ENCODE results near the gene UBA1. TPM values are rescaled to one million over a fixed set of nuclear protein-coding genes. Genes with fewer than 3 reads are reported as not detected.

Gene UBA1
- total and polyA plus RNA-seq, 2 donors = 80.4 to 99.8 TPM

DNA sequence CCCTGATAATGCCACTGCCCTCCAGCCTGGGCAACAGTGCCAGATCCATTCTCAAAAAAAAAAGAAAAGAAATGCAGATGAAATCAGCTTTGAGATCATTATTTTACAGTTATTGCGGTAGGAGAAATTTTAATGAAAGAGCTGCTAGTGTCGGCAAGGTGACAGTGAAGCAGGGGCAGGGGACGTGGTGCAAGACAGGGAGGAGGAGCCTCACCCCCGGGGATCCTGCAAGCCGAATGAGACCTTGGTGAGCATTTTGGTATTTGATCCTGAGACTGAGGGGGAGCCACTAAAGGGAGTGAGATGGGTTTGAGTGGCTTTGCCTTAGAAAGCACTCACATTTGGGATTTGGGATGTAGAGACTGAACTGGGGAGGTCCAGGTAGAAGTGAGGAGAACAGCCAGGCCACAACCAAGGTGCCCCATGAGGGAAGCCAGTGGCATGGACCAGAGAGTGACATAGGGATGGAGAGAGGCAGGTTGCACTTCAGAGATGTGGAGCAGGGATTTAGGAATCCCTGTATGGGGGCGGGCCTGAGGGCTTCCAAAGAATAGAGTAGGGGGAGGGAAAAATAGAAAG, 25.0 kb upstream of the UBA1 start:
- WGBS = 96% methylated on average over 6 of the region's 6 CpGs
- Histone ChIP-seq H3K4me3 (ENCODE audit: low read length in 2 of 2) (no peak overlapping the region), H3K27ac (ENCODE audit: low read depth in 1 of 2, low read length in 1 of 2) (no peak overlapping the region), H3K27me3 (ENCODE audit: control insufficient read depth in 2 of 2, insufficient read depth in 1 of 2, low read length in 1 of 2) (no peaks in the 10 kb centered on the region), H3K9me3 (ENCODE audit: control insufficient read depth in 2 of 2, insufficient read depth in 1 of 2, low read length in 1 of 2) (no peaks in the 10 kb centered on the region), H3K36me3 (ENCODE audit: control insufficient read depth in 2 of 2, insufficient read depth in 2 of 2, low read length in 1 of 2) (peaks cover 43 to 51% of the 10 kb centered on the region in 2 donors), H3K4me1 (ENCODE audit: control insufficient read depth in 2 of 2, insufficient read depth in 2 of 2, low read length in 2 of 2) (no peaks in the 10 kb centered on the region)
- DNase-seq (ENCODE audit: low read depth in 6 of 9, low spot score in 9 of 9) = no peak

DNA sequence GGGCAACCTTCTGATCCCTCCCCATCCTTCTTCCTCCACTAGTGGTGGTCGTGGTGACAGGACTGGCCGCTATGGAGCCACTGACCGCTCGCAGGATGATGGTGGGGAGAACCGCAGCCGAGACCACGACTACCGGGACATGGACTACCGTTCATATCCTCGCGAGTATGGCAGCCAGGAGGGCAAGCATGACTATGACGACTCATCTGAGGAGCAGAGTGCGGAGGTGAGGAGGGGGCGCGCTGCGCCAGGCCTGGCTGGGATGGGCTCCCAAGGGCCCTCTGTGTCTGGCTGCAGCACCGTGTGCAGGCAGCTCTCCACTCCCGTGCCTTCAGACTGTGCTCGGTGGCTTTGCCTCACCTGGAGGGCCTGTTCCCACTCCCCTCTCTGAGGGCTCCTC, 24.4 kb upstream of the UBA1 start:
- DNase-seq (ENCODE audit: low read depth in 6 of 9, low spot score in 9 of 9) = no peak
- WGBS = over 99% methylated on average over 19 of the region's 19 CpGs
- no peak overlapping the region for H3K27ac ChIP-seq (ENCODE audit: low read depth in 1 of 2, low read length in 1 of 2)

GRCh38 chrX:47169726-47170515, 23.7 kb upstream of the UBA1 start:
- Histone ChIP-seq H3K4me3 (ENCODE audit: low read length in 2 of 2) (no peak overlapping the region), H3K27ac (ENCODE audit: low read depth in 1 of 2, low read length in 1 of 2) (no peak overlapping the region), H3K36me3 (ENCODE audit: control insufficient read depth in 2 of 2, insufficient read depth in 2 of 2, low read length in 1 of 2) (peaks cover 47 to 53% of the 10 kb centered on the region in 2 donors), H3K27me3 (ENCODE audit: control insufficient read depth in 2 of 2, insufficient read depth in 1 of 2, low read length in 1 of 2) (no peaks in the 10 kb centered on the region), H3K9me3 (ENCODE audit: control insufficient read depth in 2 of 2, insufficient read depth in 1 of 2, low read length in 1 of 2) (no peaks in the 10 kb centered on the region), H3K4me1 (ENCODE audit: control insufficient read depth in 2 of 2, insufficient read depth in 2 of 2, low read length in 2 of 2) (no peaks in the 10 kb centered on the region)
- 95% methylated on average over 13 of the region's 13 CpGs for WGBS
- DNase-seq (ENCODE audit: low read depth in 6 of 9, low spot score in 9 of 9) = no peak

More for the DNA sequence above, 24.4 kb upstream of the UBA1 start:
- Histone ChIP-seq H3K4me1 (ENCODE audit: control insufficient read depth in 2 of 2, insufficient read depth in 2 of 2, low read length in 2 of 2) (no peaks in the 10 kb centered on the region), H3K36me3 (ENCODE audit: control insufficient read depth in 2 of 2, insufficient read depth in 2 of 2, low read length in 1 of 2) (peaks cover 43 to 53% of the 10 kb centered on the region in 2 donors), H3K9me3 (ENCODE audit: control insufficient read depth in 2 of 2, insufficient read depth in 1 of 2, low read length in 1 of 2) (no peaks in the 10 kb centered on the region), H3K27me3 (ENCODE audit: control insufficient read depth in 2 of 2, insufficient read depth in 1 of 2, low read length in 1 of 2) (no peaks in the 10 kb centered on the region), H3K4me3 (ENCODE audit: low read length in 2 of 2) (no peak overlapping the region)

- H3K27ac ChIP-seq (ENCODE audit: low read depth in 1 of 2, low read length in 1 of 2) = no peak overlapping the region
- H3K9me3 ChIP-seq (ENCODE audit: control insufficient read depth in 2 of 2, insufficient read depth in 1 of 2, low read length in 1 of 2) = no peaks in the 10 kb centered on the region
- H3K36me3 ChIP-seq (ENCODE audit: control insufficient read depth in 2 of 2, insufficient read depth in 2 of 2, low read length in 1 of 2) = peaks cover 52 to 56% of the 10 kb centered on the region in 2 donors
- no peak for DNase-seq (ENCODE audit: low read depth in 6 of 9, low spot score in 9 of 9)
- H3K4me3 ChIP-seq (ENCODE audit: low read length in 2 of 2) = no peak overlapping the region
- 98% methylated on average over 34 of the region's 34 CpGs for WGBS
- no peaks in the 10 kb centered on the region for H3K27me3 ChIP-seq (ENCODE audit: control insufficient read depth in 2 of 2, insufficient read depth in 1 of 2, low read length in 1 of 2)
- H3K4me1 ChIP-seq (ENCODE audit: control insufficient read depth in 2 of 2, insufficient read depth in 2 of 2, low read length in 2 of 2) = no peaks in the 10 kb centered on the region
Measured at GRCh38 chrX:47170861-47171692, 22.6 kb upstream of the UBA1 start.

DNA sequence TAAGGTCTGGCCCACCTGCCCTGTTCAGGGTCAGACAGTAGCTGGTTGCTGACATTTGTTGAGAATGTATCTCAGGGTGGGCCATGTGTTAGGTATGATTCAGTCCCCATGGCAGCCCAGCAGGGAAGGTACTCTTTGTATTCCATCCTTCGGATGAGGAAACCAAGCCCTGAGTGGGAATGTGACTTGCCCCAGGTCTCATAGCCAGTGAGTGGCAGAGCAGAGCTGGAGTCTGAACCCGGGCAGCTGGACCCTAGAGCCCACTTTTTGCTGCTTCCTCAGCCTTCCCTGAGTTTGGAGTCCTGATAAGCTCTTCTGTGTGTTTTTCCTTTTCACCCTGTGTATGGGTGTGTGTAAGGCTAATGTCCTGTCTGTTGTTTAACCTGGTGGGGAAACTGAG, 21.6 kb upstream of the UBA1 start:
- H3K36me3 ChIP-seq (ENCODE audit: control insufficient read depth in 2 of 2, insufficient read depth in 2 of 2, low read length in 1 of 2) = peaks cover 59 to 64% of the 10 kb centered on the region in 2 donors
- DNase-seq (ENCODE audit: low read depth in 6 of 9, low spot score in 9 of 9) = no peak
- H3K4me3 ChIP-seq (ENCODE audit: low read length in 2 of 2) = no peak overlapping the region
- H3K27ac ChIP-seq (ENCODE audit: low read depth in 1 of 2, low read length in 1 of 2) = peak overlapping the region in 1 of 2 donors; percentile 31
- WGBS = 100% methylated on average over 2 of the region's 2 CpGs
- H3K27me3 ChIP-seq (ENCODE audit: control insufficient read depth in 2 of 2, insufficient read depth in 1 of 2, low read length in 1 of 2) = no peaks in the 10 kb centered on the region
- H3K4me1 ChIP-seq (ENCODE audit: control insufficient read depth in 2 of 2, insufficient read depth in 2 of 2, low read length in 2 of 2) = no peaks in the 10 kb centered on the region
- H3K9me3 ChIP-seq (ENCODE audit: control insufficient read depth in 2 of 2, insufficient read depth in 1 of 2, low read length in 1 of 2) = no peaks in the 10 kb centered on the region

DNA sequence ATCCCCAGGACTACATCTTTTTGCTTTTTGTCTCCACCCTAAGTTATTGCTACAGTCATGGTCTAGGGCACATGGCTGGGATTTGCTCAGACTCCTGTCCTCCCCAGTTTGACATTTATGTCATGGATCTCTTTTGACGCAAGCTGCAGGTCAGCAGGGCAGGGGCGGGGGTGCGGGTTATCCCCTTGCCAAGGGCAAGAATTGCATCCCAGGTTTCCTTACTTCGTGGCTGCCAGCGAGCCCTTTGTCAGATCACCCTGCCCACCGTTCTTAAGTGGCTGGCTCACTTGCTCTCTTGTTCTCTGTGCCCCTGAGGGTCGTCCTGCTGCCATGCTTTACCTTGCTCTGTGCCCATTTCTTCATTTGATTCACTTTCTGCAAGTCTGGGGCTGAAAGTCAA, 21.1 kb upstream of the UBA1 start:
- H3K36me3 ChIP-seq (ENCODE audit: control insufficient read depth in 2 of 2, insufficient read depth in 2 of 2, low read length in 1 of 2) = peaks cover 64 to 67% of the 10 kb centered on the region in 2 donors
- no peak overlapping the region for H3K27ac ChIP-seq (ENCODE audit: low read depth in 1 of 2, low read length in 1 of 2)
- WGBS = 99% methylated on average over 7 of the region's 7 CpGs
- no peaks in the 10 kb centered on the region for H3K4me1 ChIP-seq (ENCODE audit: control insufficient read depth in 2 of 2, insufficient read depth in 2 of 2, low read length in 2 of 2)
- H3K27me3 ChIP-seq (ENCODE audit: control insufficient read depth in 2 of 2, insufficient read depth in 1 of 2, low read length in 1 of 2) = no peaks in the 10 kb centered on the region
- H3K4me3 ChIP-seq (ENCODE audit: low read length in 2 of 2) = no peak overlapping the region
- no peaks in the 10 kb centered on the region for H3K9me3 ChIP-seq (ENCODE audit: control insufficient read depth in 2 of 2, insufficient read depth in 1 of 2, low read length in 1 of 2)
- DNase-seq (ENCODE audit: low read depth in 6 of 9, low spot score in 9 of 9) = no peak

DNA sequence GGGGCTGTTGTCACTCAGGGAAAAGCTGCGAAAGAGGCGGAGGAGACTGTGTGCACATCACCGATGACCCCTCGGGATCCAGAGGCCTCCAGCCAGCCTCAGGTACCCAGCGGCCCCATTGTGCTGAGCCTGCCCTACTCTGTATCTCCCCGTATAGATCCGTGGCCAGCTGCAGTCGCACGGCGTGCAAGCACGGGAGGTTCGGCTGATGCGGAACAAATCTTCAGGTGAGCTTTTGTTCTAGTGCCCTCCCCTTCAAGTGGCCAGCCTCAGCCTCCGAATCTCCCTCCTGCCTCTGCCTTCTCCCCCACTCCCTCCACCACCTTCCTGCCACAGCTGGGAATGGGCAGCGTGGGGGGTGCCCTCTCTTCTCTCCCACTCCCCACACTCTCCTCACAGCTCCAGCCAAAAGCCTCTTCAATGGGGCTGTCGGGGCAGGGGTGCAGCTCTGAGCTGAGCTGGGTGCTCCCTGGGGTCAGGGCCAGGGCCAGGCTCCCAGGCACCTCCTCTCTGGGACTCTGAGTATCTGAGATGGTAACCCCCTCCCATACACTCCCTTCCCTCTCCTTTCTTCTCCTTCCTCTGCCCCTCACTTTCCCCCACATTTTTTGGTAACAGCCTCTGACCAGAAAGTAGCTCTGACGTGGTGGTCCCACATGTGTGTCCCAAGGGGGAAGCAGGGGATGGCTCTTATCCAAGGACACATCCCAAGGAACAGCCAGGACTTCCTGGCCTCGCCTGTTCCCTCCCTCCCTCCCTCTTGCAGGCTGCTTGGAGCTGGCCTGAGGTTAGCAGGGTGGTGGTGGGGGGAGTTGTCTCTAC, 20.4 kb upstream of the UBA1 start:
- 97% methylated on average over 18 of the region's 18 CpGs for WGBS
- Histone ChIP-seq H3K27ac (ENCODE audit: low read depth in 1 of 2, low read length in 1 of 2) (no peak overlapping the region), H3K27me3 (ENCODE audit: control insufficient read depth in 2 of 2, insufficient read depth in 1 of 2, low read length in 1 of 2) (no peaks in the 10 kb centered on the region), H3K36me3 (ENCODE audit: control insufficient read depth in 2 of 2, insufficient read depth in 2 of 2, low read length in 1 of 2) (peaks cover 69 to 73% of the 10 kb centered on the region in 2 donors), H3K9me3 (ENCODE audit: control insufficient read depth in 2 of 2, insufficient read depth in 1 of 2, low read length in 1 of 2) (no peaks in the 10 kb centered on the region), H3K4me1 (ENCODE audit: control insufficient read depth in 2 of 2, insufficient read depth in 2 of 2, low read length in 2 of 2) (no peaks in the 10 kb centered on the region), H3K4me3 (ENCODE audit: low read length in 2 of 2) (no peak overlapping the region)
- DNase-seq (ENCODE audit: low read depth in 6 of 9, low spot score in 9 of 9) = no peak

DNA sequence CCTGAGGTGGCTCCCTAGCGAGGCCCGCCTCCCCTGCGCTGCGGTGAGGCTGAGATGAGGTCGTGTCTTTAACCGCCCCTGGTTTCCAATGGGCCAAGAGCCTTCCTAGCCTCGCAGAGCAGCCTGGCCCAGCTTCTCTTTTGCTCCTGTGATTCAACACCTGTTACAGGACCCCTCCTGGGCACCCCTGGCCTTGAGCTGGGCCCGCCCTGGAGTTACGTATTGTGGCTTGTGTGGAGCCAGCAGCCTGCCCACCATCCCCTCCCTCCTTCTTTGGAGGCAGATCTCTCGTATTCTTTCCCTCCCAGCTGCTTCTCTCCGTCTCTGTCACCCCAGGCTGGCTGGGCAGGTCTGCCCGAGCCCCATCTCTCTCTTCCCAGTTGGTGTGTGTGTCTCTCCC, 19.3 kb upstream of the UBA1 start:
- H3K9me3 ChIP-seq (ENCODE audit: control insufficient read depth in 2 of 2, insufficient read depth in 1 of 2, low read length in 1 of 2) = no peaks in the 10 kb centered on the region
- no peak overlapping the region for H3K4me3 ChIP-seq (ENCODE audit: low read length in 2 of 2)
- H3K27ac ChIP-seq (ENCODE audit: low read depth in 1 of 2, low read length in 1 of 2) = no peak overlapping the region
- H3K36me3 ChIP-seq (ENCODE audit: control insufficient read depth in 2 of 2, insufficient read depth in 2 of 2, low read length in 1 of 2) = peaks cover 73 to 75% of the 10 kb centered on the region in 2 donors
- 98% methylated on average over 12 of the region's 12 CpGs for WGBS
- no peaks in the 10 kb centered on the region for H3K27me3 ChIP-seq (ENCODE audit: control insufficient read depth in 2 of 2, insufficient read depth in 1 of 2, low read length in 1 of 2)
- DNase-seq (ENCODE audit: low read depth in 6 of 9, low spot score in 9 of 9) = no peak
- H3K4me1 ChIP-seq (ENCODE audit: control insufficient read depth in 2 of 2, insufficient read depth in 2 of 2, low read length in 2 of 2) = no peaks in the 10 kb centered on the region

All from thymus (tissue), 11 donors.